HEK293 (cell line): ENCODE measurements around the gene REEP2.

ENCODE experiments used
- ATF2 ChIP-seq: fragments of 450-650 bp; formaldehyde crosslinking; IDR thresholded peaks from 2 replicates; pipeline ENCODE4 v1.5.1; 2016; ENCODE audit warnings: missing biosample characterization, missing genetic modification characterization, low read depth
- BCL11B ChIP-seq: fragments of 450-650 bp; formaldehyde crosslinking; IDR thresholded peaks from 2 replicates; pipeline ENCODE4 v1.5.1; 2016; ENCODE audit warnings: low read depth, missing biosample characterization, missing genetic modification characterization
- CTCF ChIP-seq: fragments of 450-650 bp; formaldehyde crosslinking; IDR thresholded peaks from 2 replicates; pipeline ENCODE4 v1.5.1; 2016; ENCODE audit warnings: missing biosample characterization, missing genetic modification characterization
- GLI4 ChIP-seq: fragments of 450-650 bp; formaldehyde crosslinking; IDR thresholded peaks from 2 replicates; pipeline ENCODE4 v1.5.1; 2016; ENCODE audit warnings: missing biosample characterization, missing genetic modification characterization
- HOXD13 ChIP-seq: sonication (generic); formaldehyde crosslinking; IDR thresholded peaks from 2 replicates; pipeline ENCODE4 v1.8.0; 2022; ENCODE audit warnings: missing genetic modification reagents, borderline replicate concordance
- MEIS1 ChIP-seq: sonication (generic); formaldehyde crosslinking; IDR thresholded peaks from 2 replicates; pipeline ENCODE4 v1.8.1; 2022; ENCODE audit warnings: missing genetic modification reagents, mild to moderate bottlenecking, borderline replicate concordance
- PATZ1 ChIP-seq: fragments of 450-650 bp; formaldehyde crosslinking; IDR thresholded peaks from 2 replicates; pipeline ENCODE4 v1.5.1; 2016; ENCODE audit warnings: missing biosample characterization, missing genetic modification characterization
- RBAK ChIP-seq: fragments of 450-650 bp; formaldehyde crosslinking; IDR thresholded peaks from 2 replicates; pipeline ENCODE4 v1.5.1; 2016; ENCODE audit warnings: missing biosample characterization, missing genetic modification characterization
- SALL2 ChIP-seq: fragments of 450-650 bp; formaldehyde crosslinking; IDR thresholded peaks from 2 replicates; pipeline ENCODE4 v1.5.0; 2017; ENCODE audit warnings: missing biosample characterization, mild to moderate bottlenecking, missing genetic modification characterization, borderline replicate concordance
- SP2 ChIP-seq: fragments of 450-650 bp; formaldehyde crosslinking; IDR thresholded peaks from 2 replicates; pipeline ENCODE4 v1.5.1; 2016; ENCODE audit warnings: missing biosample characterization, missing genetic modification characterization
- TRIM28 ChIP-seq: IDR thresholded peaks from 2 replicates; pipeline ENCODE4 v1.6.1; 2011; ENCODE audit warnings: low read length, control low read depth, borderline replicate concordance
- TSHZ1 ChIP-seq: fragments of 450-650 bp; formaldehyde crosslinking; IDR thresholded peaks from 2 replicates; pipeline ENCODE4 v1.5.1; 2016; ENCODE audit warnings: missing biosample characterization, missing genetic modification characterization, borderline replicate concordance
- ZBTB17 ChIP-seq: fragments of 450-650 bp; formaldehyde crosslinking; IDR thresholded peaks from 2 replicates; pipeline ENCODE4 v1.5.1; 2016; ENCODE audit warnings: missing biosample characterization, missing genetic modification characterization
- ZIC2 ChIP-seq: fragments of 450-650 bp; formaldehyde crosslinking; IDR thresholded peaks from 2 replicates; pipeline ENCODE4 v1.5.1; 2016; ENCODE audit warnings: missing biosample characterization, missing genetic modification characterization
- ZNF112 ChIP-seq: fragments of 450-650 bp; formaldehyde crosslinking; IDR thresholded peaks from 2 replicates; pipeline ENCODE4 v1.5.0; 2017; ENCODE audit warnings: missing biosample characterization, missing genetic modification characterization
- ZNF121 ChIP-seq: fragments of 450-650 bp; formaldehyde crosslinking; IDR thresholded peaks from 2 replicates; pipeline ENCODE4 v1.5.1; 2016; ENCODE audit warnings: missing biosample characterization, missing genetic modification characterization
- ZNF138 ChIP-seq: fragments of 450-650 bp; formaldehyde crosslinking; IDR thresholded peaks from 2 replicates; pipeline ENCODE4 v1.5.1; 2016; ENCODE audit warnings: missing biosample characterization, missing genetic modification characterization, borderline replicate concordance
- ZNF19 ChIP-seq: fragments of 450-650 bp; formaldehyde crosslinking; IDR thresholded peaks from 2 replicates; pipeline ENCODE4; 2016; ENCODE audit warnings: missing biosample characterization, missing genetic modification characterization, low read depth
- ZNF223 ChIP-seq: fragments of 450-650 bp; formaldehyde crosslinking; IDR thresholded peaks from 2 replicates; pipeline ENCODE4 v1.5.1; 2016; ENCODE audit warnings: missing biosample characterization, missing genetic modification characterization
- ZNF266 ChIP-seq: fragments of 450-650 bp; formaldehyde crosslinking; IDR thresholded peaks from 2 replicates; pipeline ENCODE4 v1.5.1; 2016; ENCODE audit warnings: missing biosample characterization, missing genetic modification characterization, low read depth
- ZNF302 ChIP-seq: fragments of 450-650 bp; formaldehyde crosslinking; IDR thresholded peaks from 2 replicates; pipeline ENCODE4 v1.5.1; 2016; ENCODE audit warnings: missing biosample characterization, missing genetic modification characterization, low read depth
- ZNF449 ChIP-seq: fragments of 450-650 bp; formaldehyde crosslinking; IDR thresholded peaks from 2 replicates; pipeline ENCODE4 v1.5.1; 2017; ENCODE audit warnings: missing biosample characterization, mild to moderate bottlenecking, missing genetic modification characterization, moderate library complexity
- ZNF626 ChIP-seq: fragments of 450-650 bp; sonication (Bioruptor Pico); formaldehyde crosslinking; IDR thresholded peaks from 2 replicates; pipeline ENCODE4 v1.5.1; 2018; ENCODE audit warnings: missing biosample characterization, missing genetic modification characterization, inconsistent platforms
- ZNF701 ChIP-seq: fragments of 450-650 bp; formaldehyde crosslinking; IDR thresholded peaks from 2 replicates; pipeline ENCODE4 v1.5.1; 2016; ENCODE audit warnings: missing biosample characterization, missing genetic modification characterization
- ZNF843 ChIP-seq: fragments of 450-650 bp; formaldehyde crosslinking; IDR thresholded peaks from 2 replicates; pipeline ENCODE4 v1.5.1; 2016; ENCODE audit warnings: missing biosample characterization, missing genetic modification characterization
- ZSCAN16 ChIP-seq: fragments of 450-650 bp; formaldehyde crosslinking; IDR thresholded peaks from 2 replicates; pipeline ENCODE4 v1.5.1; 2016; ENCODE audit warnings: missing biosample characterization, missing genetic modification characterization
- ZSCAN23 ChIP-seq: fragments of 450-650 bp; formaldehyde crosslinking; IDR thresholded peaks from 2 replicates; pipeline ENCODE4 v1.5.1; 2016; ENCODE audit warnings: missing biosample characterization, missing genetic modification characterization
- ZSCAN4 ChIP-seq: fragments of 450-650 bp; formaldehyde crosslinking; IDR thresholded peaks from 2 replicates; pipeline ENCODE4 v1.5.1; 2017; ENCODE audit warnings: missing biosample characterization, missing genetic modification characterization

Gene REEP2

GRCh38 chr5:138464008-138464387, 25.1 kb downstream of the REEP2 start (continued):
- no peak for TF ChIP-seq ATF2 (tag by site-specific recombination)
- TF ChIP-seq CTCF (tag by site-specific recombination) = peak; percentile 97
- no peak for TF ChIP-seq ZSCAN4 (tag by site-specific recombination)
- TF ChIP-seq ZNF19 = no peak
- no peak for TF ChIP-seq ZNF121
- no peak for TF ChIP-seq ZSCAN16
- TF ChIP-seq BCL11B (tag by site-specific recombination) = no peak; the same call in 1 of the 2 replicates
- no peak for TF ChIP-seq MEIS1 (CRISPR knock-in tag)
- no peak for TF ChIP-seq ZNF266
- TF ChIP-seq HOXD13 = no peak
- TF ChIP-seq GLI4 (tag by site-specific recombination) = no peak
- 0 out of 2 replicates have a peak, but pooled peaks have one; percentile 8 for TF ChIP-seq TSHZ1 (tag by site-specific recombination)
- no peak for TF ChIP-seq ZNF138
- TF ChIP-seq PATZ1 (tag by site-specific recombination) = peak; percentile 95
- TF ChIP-seq ZBTB17 = peak; percentile 87
- no peak for TF ChIP-seq SALL2 (tag by site-specific recombination)
- TF ChIP-seq ZNF112 = no peak
- TF ChIP-seq TRIM28 = 0 out of 2 replicates have a peak, but pooled peaks have one; percentile 24
- no peak for TF ChIP-seq RBAK (tag by site-specific recombination)
- TF ChIP-seq ZIC2 (tag by site-specific recombination) = peak; percentile 81
- peak; percentile 59; the same call in 1 of the 2 replicates for TF ChIP-seq ZNF449 (tag by site-specific recombination)
- no peak for TF ChIP-seq ZNF701 (tag by site-specific recombination)
- 0 out of 2 replicates have a peak, but pooled peaks have one; percentile 4 for TF ChIP-seq ZNF843 (tag by site-specific recombination)
- peak; percentile 24 for TF ChIP-seq SP2
- peak; percentile 47; the same call in 1 of the 2 replicates for TF ChIP-seq ZSCAN23
- no peak for TF ChIP-seq ZNF626 (tag by site-specific recombination)
- no peak for TF ChIP-seq ZNF302
- no peak for TF ChIP-seq ZNF223 (tag by site-specific recombination)
